ENCODE data around the gene LHFPL3.
"Not testable (repeated sequence)": the region's sequence is repeated elsewhere in the genome, so short reads cannot be mapped to it uniquely, and the experiment has no call there.

Gene LHFPL3

GRCh38 chr7:104906556-104906955 lies 578.2 kb downstream of the LHFPL3 start:
- Histone ChIP-seq H3K36me3 (ENCODE audit: control insufficient read depth, insufficient read depth, low read length) (no peaks in the 10 kb centered on the region), H3K27ac (ENCODE audit: low read depth, low read length) (no peak overlapping the region), H3K9ac (ENCODE audit: low read length) (no peak overlapping the region), H3K4me1 (ENCODE audit: control insufficient read depth, insufficient read depth, low read length) (no peaks in the 10 kb centered on the region), H3K27me3 (ENCODE audit: control insufficient read depth, insufficient read depth, low read length) (no peaks in the 10 kb centered on the region), H3K4me3 (ENCODE audit: low read length) (no peak overlapping the region)

- Histone ChIP-seq H3K4me1 (ENCODE audit: control insufficient read depth, insufficient read depth, low read length) (no peaks in the 10 kb centered on the region), H3K27me3 (ENCODE audit: control insufficient read depth, insufficient read depth, low read length) (no peaks in the 10 kb centered on the region), H3K36me3 (ENCODE audit: control insufficient read depth, insufficient read depth, low read length) (no peaks in the 10 kb centered on the region), H3K9ac (ENCODE audit: low read length) (no peak overlapping the region), H3K27ac (ENCODE audit: low read depth, low read length) (no peak overlapping the region), H3K4me3 (ENCODE audit: low read length) (no peak overlapping the region)
These were observed 580.2 kb downstream of the LHFPL3 start for GRCh38 chr7:104908636-104909035.

GRCh38 chr7:104909096-104909495 lies 580.7 kb downstream of the LHFPL3 start:
- H3K9ac ChIP-seq (ENCODE audit: low read length), result no peak overlapping the region
- H3K4me1 ChIP-seq (ENCODE audit: control insufficient read depth, insufficient read depth, low read length), result no peaks in the 10 kb centered on the region
- no peaks in the 10 kb centered on the region for H3K27me3 ChIP-seq (ENCODE audit: control insufficient read depth, insufficient read depth, low read length)
- H3K4me3 ChIP-seq (ENCODE audit: low read length), result no peak overlapping the region
- H3K27ac ChIP-seq (ENCODE audit: low read depth, low read length), result no peak overlapping the region
- H3K36me3 ChIP-seq (ENCODE audit: control insufficient read depth, insufficient read depth, low read length), result no peaks in the 10 kb centered on the region

- Histone ChIP-seq H3K27me3 (ENCODE audit: control insufficient read depth, insufficient read depth, low read length) (no peaks in the 10 kb centered on the region), H3K27ac (ENCODE audit: low read depth, low read length) (no peak overlapping the region), H3K36me3 (ENCODE audit: control insufficient read depth, insufficient read depth, low read length) (no peaks in the 10 kb centered on the region), H3K4me3 (ENCODE audit: low read length) (no peak overlapping the region), H3K4me1 (ENCODE audit: control insufficient read depth, insufficient read depth, low read length) (no peaks in the 10 kb centered on the region), H3K9ac (ENCODE audit: low read length) (no peak overlapping the region)
These were observed 586.0 kb downstream of the LHFPL3 start for GRCh38 chr7:104914421-104914820.

GRCh38 chr7:104921596-104921995 lies 593.2 kb downstream of the LHFPL3 start:
- no peaks in the 10 kb centered on the region for H3K36me3 ChIP-seq (ENCODE audit: control insufficient read depth, insufficient read depth, low read length)
- H3K4me1 ChIP-seq (ENCODE audit: control insufficient read depth, insufficient read depth, low read length), result no peaks in the 10 kb centered on the region
- no peak overlapping the region for H3K4me3 ChIP-seq (ENCODE audit: low read length)
- no peak overlapping the region for H3K27ac ChIP-seq (ENCODE audit: low read depth, low read length)
- H3K9ac ChIP-seq (ENCODE audit: low read length), result no peak overlapping the region
- no peaks in the 10 kb centered on the region for H3K27me3 ChIP-seq (ENCODE audit: control insufficient read depth, insufficient read depth, low read length)

- Histone ChIP-seq H3K4me1 (ENCODE audit: control insufficient read depth, insufficient read depth, low read length) (no peaks in the 10 kb centered on the region), H3K4me3 (ENCODE audit: low read length) (no peak overlapping the region), H3K9ac (ENCODE audit: low read length) (no peak overlapping the region), H3K36me3 (ENCODE audit: control insufficient read depth, insufficient read depth, low read length) (no peaks in the 10 kb centered on the region), H3K27me3 (ENCODE audit: control insufficient read depth, insufficient read depth, low read length) (no peaks in the 10 kb centered on the region), H3K27ac (ENCODE audit: low read depth, low read length) (no peak overlapping the region)
These were observed 594.0 kb downstream of the LHFPL3 start for GRCh38 chr7:104922182-104923009.

- H3K4me3 ChIP-seq (ENCODE audit: low read length), result no peak overlapping the region
- no peak overlapping the region for H3K9ac ChIP-seq (ENCODE audit: low read length)
- no peaks in the 10 kb centered on the region for H3K4me1 ChIP-seq (ENCODE audit: control insufficient read depth, insufficient read depth, low read length)
- H3K27ac ChIP-seq (ENCODE audit: low read depth, low read length), result no peak overlapping the region
- H3K36me3 ChIP-seq (ENCODE audit: control insufficient read depth, insufficient read depth, low read length), result no peaks in the 10 kb centered on the region
- no peaks in the 10 kb centered on the region for H3K27me3 ChIP-seq (ENCODE audit: control insufficient read depth, insufficient read depth, low read length)
These were observed 594.6 kb downstream of the LHFPL3 start for GRCh38 chr7:104923010-104923421.

GRCh38 chr7:104926189-104926588 lies 597.8 kb downstream of the LHFPL3 start:
- not testable (repeated sequence) for H3K27me3 ChIP-seq (ENCODE audit: control insufficient read depth, insufficient read depth, low read length); H3K36me3 ChIP-seq (ENCODE audit: control insufficient read depth, insufficient read depth, low read length); H3K27ac ChIP-seq (ENCODE audit: low read depth, low read length); H3K9ac ChIP-seq (ENCODE audit: low read length); H3K4me1 ChIP-seq (ENCODE audit: control insufficient read depth, insufficient read depth, low read length); H3K4me3 ChIP-seq (ENCODE audit: low read length)

GRCh38 chr7:104926601-104927041 lies 598.2 kb downstream of the LHFPL3 start:
- H3K27me3 ChIP-seq (ENCODE audit: control insufficient read depth, insufficient read depth, low read length), result no peaks in the 10 kb centered on the region
- no peak overlapping the region for H3K9ac ChIP-seq (ENCODE audit: low read length)
- no peak overlapping the region for H3K4me3 ChIP-seq (ENCODE audit: low read length)
- no peak overlapping the region for H3K27ac ChIP-seq (ENCODE audit: low read depth, low read length)
- no peaks in the 10 kb centered on the region for H3K4me1 ChIP-seq (ENCODE audit: control insufficient read depth, insufficient read depth, low read length)
- H3K36me3 ChIP-seq (ENCODE audit: control insufficient read depth, insufficient read depth, low read length), result no peaks in the 10 kb centered on the region

- H3K9ac ChIP-seq (ENCODE audit: low read length), result no peak overlapping the region
- no peak overlapping the region for H3K4me3 ChIP-seq (ENCODE audit: low read length)
- no peaks in the 10 kb centered on the region for H3K27me3 ChIP-seq (ENCODE audit: control insufficient read depth, insufficient read depth, low read length)
- H3K27ac ChIP-seq (ENCODE audit: low read depth, low read length), result no peak overlapping the region
- H3K4me1 ChIP-seq (ENCODE audit: control insufficient read depth, insufficient read depth, low read length), result no peaks in the 10 kb centered on the region
- H3K36me3 ChIP-seq (ENCODE audit: control insufficient read depth, insufficient read depth, low read length), result no peaks in the 10 kb centered on the region
These were observed 598.7 kb downstream of the LHFPL3 start for GRCh38 chr7:104927055-104927454.

- no peak overlapping the region for H3K4me3 ChIP-seq (ENCODE audit: low read length)
- no peaks in the 10 kb centered on the region for H3K27me3 ChIP-seq (ENCODE audit: control insufficient read depth, insufficient read depth, low read length)
- no peaks in the 10 kb centered on the region for H3K36me3 ChIP-seq (ENCODE audit: control insufficient read depth, insufficient read depth, low read length)
- no peaks in the 10 kb centered on the region for H3K4me1 ChIP-seq (ENCODE audit: control insufficient read depth, insufficient read depth, low read length)
- H3K9ac ChIP-seq (ENCODE audit: low read length), result no peak overlapping the region
- H3K27ac ChIP-seq (ENCODE audit: low read depth, low read length), result no peak overlapping the region
These were observed 600.5 kb downstream of the LHFPL3 start for GRCh38 chr7:104928721-104929400.

- H3K27ac ChIP-seq (ENCODE audit: low read depth, low read length), result no peak overlapping the region
- no peaks in the 10 kb centered on the region for H3K36me3 ChIP-seq (ENCODE audit: control insufficient read depth, insufficient read depth, low read length)
- no peak overlapping the region for H3K4me3 ChIP-seq (ENCODE audit: low read length)
- no peaks in the 10 kb centered on the region for H3K4me1 ChIP-seq (ENCODE audit: control insufficient read depth, insufficient read depth, low read length)
- H3K9ac ChIP-seq (ENCODE audit: low read length), result no peak overlapping the region
- H3K27me3 ChIP-seq (ENCODE audit: control insufficient read depth, insufficient read depth, low read length), result no peaks in the 10 kb centered on the region
These were observed 601.5 kb downstream of the LHFPL3 start for GRCh38 chr7:104929921-104930320.
